Epithelial cell of prostate (primary cell): ENCODE results near the gene SDF4.

Source experiments
- DNase-seq: peaks from one replicate; pipeline ENCODE4 v3.0.0-alpha.2; 2011; ENCODE audit warnings: low read depth, low spot score
- H3K27ac ChIP-seq: fragments of 450-650 bp; 2 replicates; pipeline ENCODE4 v1.5.1; 2017; ENCODE audit warnings: mild to moderate bottlenecking

The SDF4 gene

GRCh38 chr1:1243807-1244191 lies 12.0 kb upstream of the SDF4 start:
- H3K27ac ChIP-seq = no peak overlapping the region
- DNase-seq = no peak

GRCh38 chr1:1243266-1243660 lies 11.5 kb upstream of the SDF4 start:
- no peak for DNase-seq
- H3K27ac ChIP-seq = no peak overlapping the region

- H3K27ac ChIP-seq = no peak overlapping the region
- DNase-seq = no peak
These were observed 10.9 kb upstream of the SDF4 start for GRCh38 chr1:1242461-1243265.

GRCh38 chr1:1241588-1242219 lies 9.9 kb upstream of the SDF4 start:
- H3K27ac ChIP-seq = no peak overlapping the region
- DNase-seq = no peak

- no peak for DNase-seq
- no peak overlapping the region for H3K27ac ChIP-seq
These were observed 9.2 kb upstream of the SDF4 start for GRCh38 chr1:1240822-1241587.

GRCh38 chr1:1240348-1240732 lies 8.5 kb upstream of the SDF4 start:
- no peak overlapping the region for H3K27ac ChIP-seq
- no peak for DNase-seq

GRCh38 chr1:1239614-1240347 lies 8.0 kb upstream of the SDF4 start:
- no peak for DNase-seq
- H3K27ac ChIP-seq = no peak overlapping the region

- no peak for DNase-seq
- H3K27ac ChIP-seq = no peak overlapping the region
These were observed 7.4 kb upstream of the SDF4 start for GRCh38 chr1:1239227-1239613.

GRCh38 chr1:1238702-1239178 lies 6.9 kb upstream of the SDF4 start:
- DNase-seq = no peak

GRCh38 chr1:1237874-1238701 lies 6.3 kb upstream of the SDF4 start:
- peak overlapping the region; percentile 12 for H3K27ac ChIP-seq
- no peak for DNase-seq

More at GRCh38 chr1:1238702-1239178, 6.9 kb upstream of the SDF4 start:
- no peak overlapping the region for H3K27ac ChIP-seq

GRCh38 chr1:1236945-1237873 lies 5.4 kb upstream of the SDF4 start:
- peak overlapping the region; percentile 12 for H3K27ac ChIP-seq
- DNase-seq = no peak

GRCh38 chr1:1236176-1236763 lies 4.5 kb upstream of the SDF4 start:
- no peak for DNase-seq

GRCh38 chr1:1235016-1235744 lies 3.4 kb upstream of the SDF4 start:
- DNase-seq = no peak
- H3K27ac ChIP-seq = no peak overlapping the region

More at GRCh38 chr1:1236176-1236763, 4.5 kb upstream of the SDF4 start:
- H3K27ac ChIP-seq = no peak overlapping the region

GRCh38 chr1:1234180-1234808 lies 2.5 kb upstream of the SDF4 start:
- no peak for DNase-seq

GRCh38 chr1:1233567-1233892 lies 1.7 kb upstream of the SDF4 start:
- no peak for DNase-seq
- no peak overlapping the region for H3K27ac ChIP-seq

More at GRCh38 chr1:1234180-1234808, 2.5 kb upstream of the SDF4 start:
- no peak overlapping the region for H3K27ac ChIP-seq

- peak overlapping the region; percentile 78 for H3K27ac ChIP-seq
These were observed 1.2 kb upstream of the SDF4 start for GRCh38 chr1:1232796-1233566.

More at GRCh38 chr1:1232796-1233566, 1.2 kb upstream of the SDF4 start:
- no peak for DNase-seq
